Mucosa of gallbladder (tissue), 1 donor: Measurements from ENCODE around the gene FBXO9. TPM values are rescaled to one million over a fixed set of nuclear protein-coding genes. Genes with fewer than 3 reads are reported as not detected.
A peak's percentile ranks its signal among the peaks of the same experiment; 100 is the strongest.

Source experiments
- DNase-seq: peaks from one replicate; pipeline ENCODE4 v3.0.0-alpha.2; 2020; ENCODE audit warnings: low spot score
- total RNA-seq: library from RNA; stranded (reverse); gene quantifications from one replicate; pipeline ENCODE4 v1.2.1, GENCODE V29; 2021
- donor health status: DM: no; HTN: no; CAD: no.

FBXO9 gene
- 88.1 TPM for total RNA-seq

DNA sequence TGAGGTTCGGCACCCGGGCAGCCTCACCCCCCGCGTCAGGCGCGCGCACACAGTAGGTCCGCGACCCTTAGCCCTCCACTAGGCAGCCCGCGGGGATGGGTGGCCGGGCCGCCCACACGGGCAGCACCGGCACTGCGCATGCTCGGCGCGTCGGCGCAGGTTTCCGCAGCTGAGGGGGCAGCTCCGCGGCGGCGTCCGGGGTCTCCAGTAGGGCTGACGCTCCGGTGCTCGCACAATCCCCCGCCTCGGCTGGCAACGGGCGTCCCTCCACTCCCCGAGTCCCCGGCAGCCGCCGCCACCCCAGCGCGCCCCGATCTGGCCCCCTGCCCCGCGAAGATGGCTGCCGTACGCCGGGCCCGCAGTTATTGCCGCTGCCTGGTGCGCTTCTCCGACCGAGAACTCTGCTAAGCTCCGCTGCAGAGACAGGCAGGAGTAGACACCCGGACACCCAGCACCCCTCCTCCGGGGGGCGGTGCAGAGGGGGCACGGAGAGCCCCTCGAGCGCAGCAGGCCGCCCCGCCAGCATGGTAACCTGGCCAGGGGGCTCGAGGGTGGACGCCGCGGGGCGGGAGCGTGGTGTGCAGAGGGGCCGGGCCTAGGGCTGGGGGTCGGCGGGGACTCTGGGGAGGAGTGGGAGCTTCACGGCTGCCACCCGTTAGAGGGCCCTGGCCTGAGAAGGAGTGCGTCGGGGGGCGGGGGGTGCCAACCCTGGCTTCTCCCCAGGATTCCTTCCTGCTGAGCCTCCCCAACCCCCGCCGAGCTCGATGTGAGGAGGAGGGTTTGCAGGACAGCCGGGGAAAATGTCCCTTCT, at the start of gene FBXO9:
Gene FBXO9, plus strand, starts transcription at position 139 of the 811 bp plus-strand sequence. Its CDS starts 386 bp downstream, at position 525.
- DNase-seq = peak; percentile 58

DNA sequence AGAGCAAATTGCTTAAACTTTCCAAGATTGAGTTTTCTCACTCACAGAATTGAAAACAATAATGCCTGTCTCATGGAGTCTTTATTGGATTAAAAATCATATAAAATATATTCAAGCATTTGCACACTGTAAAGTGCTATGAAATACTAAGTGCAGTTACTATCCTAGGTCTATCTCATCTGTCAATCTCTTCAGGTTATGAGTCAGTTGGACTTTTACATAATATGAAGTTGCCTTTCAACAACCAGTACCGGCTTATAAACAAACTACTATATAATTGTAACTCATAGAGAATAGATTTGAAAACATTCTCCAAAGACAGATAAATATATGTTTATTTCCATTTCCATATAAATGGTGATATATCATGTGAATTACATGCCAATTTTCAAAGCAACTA, 49.7 kb upstream of the FBXO9 start:
- no peak for DNase-seq

DNA sequence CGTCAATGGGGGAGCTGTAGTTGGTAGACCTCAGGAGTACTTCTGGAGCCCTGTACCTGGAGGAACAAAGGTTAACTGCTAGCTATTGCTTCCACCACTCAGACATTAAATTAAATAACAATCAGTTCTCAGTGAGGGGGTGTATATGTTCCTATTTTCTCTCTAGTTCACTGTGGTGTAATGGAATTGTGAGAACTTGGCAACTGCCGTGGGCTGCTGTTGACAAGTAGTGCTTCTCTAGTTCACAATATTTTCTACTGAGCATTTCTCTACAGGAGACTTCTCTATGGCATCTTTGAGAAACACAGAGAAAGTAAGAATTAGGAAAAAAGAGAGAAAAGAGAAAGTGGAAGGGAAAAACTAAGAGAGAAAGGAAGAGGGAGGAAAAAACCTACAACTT, 46.8 kb upstream of the FBXO9 start:
- DNase-seq = no peak

DNA sequence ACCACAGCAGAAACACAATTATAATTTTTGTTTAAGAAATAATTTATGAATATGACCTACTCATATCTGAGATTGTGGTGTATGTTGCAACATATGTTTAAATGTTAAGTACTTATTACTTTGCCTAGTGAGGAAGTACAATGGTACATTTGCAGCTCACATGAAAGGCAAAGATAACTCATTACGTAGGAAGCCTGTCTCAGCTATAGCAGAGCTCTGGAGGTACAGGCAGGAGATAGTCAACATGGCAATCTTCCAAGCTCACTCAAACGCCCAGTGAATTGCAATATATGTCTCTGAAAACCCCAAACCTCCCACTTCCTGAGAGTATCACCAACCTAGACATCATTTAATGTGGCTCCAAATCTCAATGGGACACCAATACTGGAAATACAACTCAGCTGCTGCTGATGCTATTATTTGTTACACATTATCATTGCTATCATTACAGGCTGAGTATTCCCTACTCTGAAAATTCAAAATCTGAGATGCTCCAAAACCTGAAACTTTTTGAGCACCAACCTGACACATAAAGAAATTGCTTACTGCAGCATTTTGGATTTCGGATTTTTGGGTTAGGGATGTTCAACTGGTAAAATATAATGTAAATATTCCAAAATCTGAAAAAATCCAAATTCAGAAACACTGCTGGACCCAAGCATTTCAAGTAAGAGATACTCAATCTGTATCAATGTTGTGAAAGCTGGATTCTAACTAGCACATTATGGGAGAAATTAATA, 45.0 kb upstream of the FBXO9 start:
- DNase-seq = no peak

DNA sequence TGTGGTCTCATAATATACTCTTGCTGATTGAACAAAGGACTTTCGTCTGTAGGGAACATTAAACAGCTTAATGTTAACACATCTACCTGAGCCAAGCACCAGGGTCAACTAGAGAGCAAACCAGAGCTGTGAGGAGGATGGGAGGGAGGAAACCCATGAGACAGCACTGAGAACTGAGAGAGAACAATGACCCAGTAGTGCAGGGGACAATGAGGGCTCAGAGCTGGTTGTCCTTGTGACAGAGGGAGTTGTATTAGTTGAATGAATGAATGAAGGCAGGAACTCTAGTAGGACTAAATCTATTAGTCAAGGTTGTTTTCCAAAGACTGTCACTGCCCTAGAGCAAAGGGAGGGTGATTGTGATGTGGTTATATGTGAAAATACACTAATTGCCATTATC, 41.9 kb upstream of the FBXO9 start:
- DNase-seq = no peak

DNA sequence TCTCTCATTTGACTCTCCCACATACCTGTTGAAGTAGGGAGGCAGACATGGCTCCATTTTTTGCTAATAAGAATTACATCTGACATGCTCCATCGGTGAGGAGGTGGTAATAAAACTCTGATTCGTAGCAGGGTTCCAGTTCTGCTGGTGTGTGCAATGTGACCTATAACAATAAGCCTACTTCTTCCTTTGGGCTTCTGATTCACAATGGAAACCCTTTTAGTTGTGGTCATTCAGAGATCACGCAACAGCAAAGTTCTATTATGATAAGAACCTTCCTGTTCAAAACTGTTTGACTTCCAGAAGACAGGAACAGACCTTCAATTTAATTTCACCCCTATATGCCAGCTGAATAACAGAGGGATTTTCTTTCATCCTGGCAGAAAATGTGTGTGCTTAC, 38.7 kb upstream of the FBXO9 start:
- no peak for DNase-seq

DNA sequence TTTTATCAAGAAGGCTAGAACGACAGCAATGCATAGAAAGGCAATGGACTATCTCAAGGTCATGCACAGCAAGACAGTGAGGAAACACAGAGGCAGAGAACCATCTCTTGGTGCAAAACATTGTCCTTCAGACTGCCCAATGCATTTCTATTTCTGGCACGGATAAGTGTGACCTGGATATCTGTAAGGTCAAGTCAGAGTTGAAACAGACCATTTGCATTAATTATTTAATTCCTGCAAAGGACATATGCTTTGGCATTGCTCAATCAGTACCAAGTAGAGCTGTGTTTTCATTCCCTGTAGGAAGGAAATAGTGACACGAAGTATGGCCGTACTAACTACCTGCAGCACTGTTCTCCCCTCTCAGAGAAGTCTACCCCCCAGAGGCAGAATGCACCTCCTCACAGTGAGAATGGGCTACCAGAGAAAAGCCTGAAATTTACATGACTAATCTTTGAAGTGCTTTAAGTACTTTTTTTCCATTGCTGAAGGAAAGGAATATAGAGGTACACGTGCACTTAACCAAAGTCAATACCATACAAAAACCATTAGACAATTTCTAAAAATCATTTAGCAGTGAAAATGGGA, 38.0 kb upstream of the FBXO9 start:
- DNase-seq = no peak

DNA sequence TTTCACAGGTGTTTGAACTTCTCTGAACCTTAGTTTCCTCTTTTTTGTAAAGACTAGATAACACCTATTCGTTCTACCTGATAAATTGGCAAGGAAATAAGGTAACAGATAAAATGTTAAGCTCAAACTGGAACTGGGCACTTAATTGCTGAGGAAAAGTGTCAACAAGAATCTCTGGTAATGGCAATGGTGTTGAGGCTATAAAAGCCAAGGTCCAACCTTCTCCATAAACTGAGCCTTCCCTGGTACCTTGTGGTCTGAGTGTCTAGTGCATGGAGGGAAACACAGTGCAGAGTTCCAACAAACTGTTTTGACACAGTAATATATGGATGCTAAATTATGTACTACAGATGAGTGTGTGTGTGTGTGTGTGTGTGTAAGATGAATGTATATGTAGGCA, 36.7 kb upstream of the FBXO9 start:
- DNase-seq = no peak

DNA sequence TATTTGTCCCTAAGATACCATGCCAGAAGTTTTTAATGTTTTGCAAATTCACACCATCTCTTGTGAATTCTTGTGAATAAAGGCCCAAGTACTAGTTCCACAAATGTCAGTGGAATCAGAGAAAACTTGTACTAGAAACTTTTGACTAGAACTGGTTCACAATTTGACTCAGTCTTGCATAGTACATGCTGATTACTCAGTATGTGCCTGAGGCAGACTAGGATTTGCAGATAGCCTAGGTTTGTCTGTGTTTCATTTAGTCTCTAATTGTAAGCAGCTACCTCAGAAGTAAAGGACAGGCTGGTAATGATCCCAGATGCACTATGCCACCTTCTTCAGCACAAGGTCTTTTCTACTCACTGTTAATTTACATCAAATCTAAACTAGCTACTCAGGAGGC, 35.9 kb upstream of the FBXO9 start:
- DNase-seq = no peak

DNA sequence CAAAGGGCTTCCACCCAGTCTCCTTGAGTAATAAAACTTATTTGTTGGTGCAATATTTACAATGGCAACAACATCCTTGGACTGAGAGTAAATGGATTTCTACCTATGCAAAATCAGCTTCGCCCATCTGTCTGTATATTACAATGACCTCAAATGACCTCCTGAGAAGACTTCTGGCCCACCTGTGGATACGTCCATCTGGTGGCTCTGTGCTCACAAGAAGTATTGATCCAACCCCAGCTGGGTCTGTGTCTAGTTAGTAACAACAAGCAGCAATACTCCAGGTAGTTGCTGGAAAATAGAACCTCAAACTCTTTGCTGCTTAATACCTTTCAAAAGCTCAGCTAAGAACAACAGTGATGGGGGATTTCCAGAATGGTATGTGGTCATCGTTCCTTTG, 35.4 kb upstream of the FBXO9 start:
- no peak for DNase-seq

DNA sequence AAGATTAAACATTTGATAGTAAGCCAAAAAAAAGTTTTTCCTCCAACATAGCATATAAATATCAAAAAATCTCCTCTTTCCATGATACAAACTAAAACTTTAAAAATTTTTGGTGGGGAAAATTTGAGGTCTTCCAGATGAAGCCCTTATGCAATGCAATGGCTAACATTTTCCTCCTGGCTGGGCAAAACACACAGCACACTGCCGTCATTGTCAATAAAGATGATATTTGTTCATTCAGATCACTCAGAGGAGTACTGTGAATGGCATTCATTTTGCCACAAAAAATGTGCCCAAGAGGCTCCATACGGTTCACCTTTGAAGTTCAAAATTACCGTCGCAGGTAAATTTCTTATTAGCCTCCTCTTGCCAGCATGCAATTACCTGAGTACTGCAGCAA, 33.9 kb upstream of the FBXO9 start:
- DNase-seq = no peak

DNA sequence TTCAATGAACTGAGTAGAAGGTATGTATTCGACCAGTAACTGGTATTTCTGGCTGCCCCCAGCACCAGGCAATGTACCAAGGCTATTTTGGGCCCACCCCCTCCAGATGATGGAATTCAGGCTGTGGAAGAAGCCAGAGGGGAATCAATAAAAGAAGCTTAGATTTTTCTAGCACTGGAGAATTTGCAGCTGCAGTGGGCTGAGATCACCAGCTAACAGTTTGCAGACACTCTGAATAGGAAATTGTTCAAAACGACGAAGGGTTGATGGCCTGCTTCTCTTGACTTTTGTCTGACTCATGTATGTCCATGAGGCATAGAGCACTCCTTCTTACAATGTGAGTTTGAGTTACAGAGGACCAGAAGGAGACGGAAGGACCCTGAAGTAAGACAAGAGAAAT, 32.4 kb upstream of the FBXO9 start:
- DNase-seq = no peak

DNA sequence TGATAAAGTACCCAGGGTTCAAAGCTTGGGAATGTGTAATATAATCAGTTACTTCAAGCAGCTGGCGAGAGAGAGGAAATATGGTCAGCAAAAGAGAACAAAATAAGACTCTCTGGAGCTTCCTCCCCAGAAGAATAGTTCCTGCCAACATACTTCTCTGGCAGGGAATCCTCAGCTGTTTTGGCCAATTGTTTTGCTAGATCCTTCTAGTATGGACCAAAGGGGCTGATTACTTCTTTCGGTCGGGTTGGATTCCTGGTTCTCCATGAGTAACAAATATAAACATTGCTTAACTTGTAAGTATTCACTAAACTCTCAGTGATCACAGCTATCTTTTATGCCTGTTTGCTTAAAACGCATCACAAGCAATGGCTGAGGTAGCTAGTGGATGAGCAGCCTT, 31.4 kb upstream of the FBXO9 start:
- no peak for DNase-seq

DNA sequence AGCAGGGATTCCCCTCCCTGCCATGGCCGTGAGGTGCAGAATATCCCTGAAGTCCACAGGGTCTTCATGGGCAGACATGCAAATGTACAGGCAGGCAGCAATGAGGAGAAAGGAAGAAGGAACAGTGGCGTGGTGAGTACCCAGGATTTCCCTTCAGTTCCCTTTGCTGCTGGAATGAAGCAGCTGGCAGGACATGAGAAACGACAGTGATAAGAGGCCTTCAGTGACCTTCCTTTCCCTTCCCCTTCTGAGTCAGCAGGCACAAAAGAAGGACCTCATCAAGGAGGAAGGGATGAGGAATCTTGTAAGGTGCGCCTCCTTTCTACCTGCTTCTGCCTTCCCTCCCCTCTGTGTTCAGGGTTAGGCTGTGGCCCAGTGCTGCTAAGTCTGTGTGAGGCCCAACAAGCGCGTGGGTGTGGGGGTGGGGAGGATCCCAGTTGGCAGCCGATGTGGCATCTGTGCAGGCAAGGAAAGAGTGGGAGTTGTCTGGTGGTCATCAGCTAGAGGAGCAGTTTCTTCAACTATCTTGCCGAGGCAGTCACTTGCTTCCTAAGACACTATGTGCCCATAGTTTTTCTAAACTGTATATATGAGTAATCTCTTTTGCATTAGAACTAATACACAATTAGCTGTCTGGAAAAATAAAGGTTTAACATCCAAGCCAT, 29.5 kb upstream of the FBXO9 start:
- no peak for DNase-seq

DNA sequence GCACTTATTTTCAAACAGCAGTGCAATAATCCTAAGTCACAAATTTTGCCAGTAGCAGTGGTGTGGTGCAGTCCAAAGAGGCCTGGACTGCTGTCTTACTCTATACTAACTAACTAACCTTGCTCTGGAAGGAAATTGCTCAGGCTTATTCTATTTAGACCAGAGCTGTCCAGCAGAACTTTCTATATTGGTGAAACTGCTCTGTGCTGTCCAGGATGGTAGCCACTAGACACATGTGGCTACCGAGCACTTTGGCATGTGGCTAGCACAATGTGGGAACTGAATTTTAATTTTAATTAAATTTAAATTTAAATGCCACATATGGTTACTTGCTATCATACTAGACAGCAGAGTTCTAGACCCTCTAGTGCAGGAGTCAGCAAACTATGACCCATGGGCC, 27.1 kb upstream of the FBXO9 start:
- DNase-seq = no peak

DNA sequence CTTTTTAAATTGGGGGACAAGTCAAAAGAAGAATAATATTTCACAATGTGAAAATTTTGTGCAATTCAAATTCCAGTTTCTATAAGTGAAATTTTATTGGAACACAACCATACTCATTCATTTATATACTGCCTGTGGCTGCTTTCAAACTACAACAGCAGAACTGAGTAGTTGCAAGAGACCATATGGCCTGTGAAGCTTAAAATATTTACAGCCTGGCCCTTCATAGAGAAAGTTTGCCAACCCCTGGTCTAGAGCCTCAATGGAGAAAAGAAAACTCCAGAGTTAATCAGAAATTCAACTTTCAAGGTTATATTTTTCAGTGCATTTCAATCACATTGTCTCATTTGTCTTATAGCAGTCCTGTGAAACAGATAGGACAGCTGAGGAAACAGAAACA, 26.6 kb upstream of the FBXO9 start:
- DNase-seq = no peak

DNA sequence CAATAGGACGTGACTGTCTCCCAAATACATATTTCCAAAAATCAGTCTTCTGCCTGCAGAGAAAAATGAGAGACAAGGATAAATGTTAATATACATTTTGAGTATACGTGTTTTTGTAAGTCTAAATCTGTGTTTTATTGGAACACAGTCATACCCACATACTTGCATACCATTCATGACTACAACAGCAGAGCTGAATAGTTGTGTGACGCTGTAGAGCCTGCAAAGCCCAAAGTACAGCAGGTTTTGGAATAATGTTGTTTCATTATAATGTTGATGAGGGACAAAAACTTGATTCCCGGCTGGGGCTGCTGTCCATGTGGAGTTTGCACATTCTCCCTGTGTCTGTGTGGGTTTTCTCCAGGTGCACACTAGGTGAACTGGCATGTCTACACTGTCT, 23.8 kb upstream of the FBXO9 start:
- no peak for DNase-seq

DNA sequence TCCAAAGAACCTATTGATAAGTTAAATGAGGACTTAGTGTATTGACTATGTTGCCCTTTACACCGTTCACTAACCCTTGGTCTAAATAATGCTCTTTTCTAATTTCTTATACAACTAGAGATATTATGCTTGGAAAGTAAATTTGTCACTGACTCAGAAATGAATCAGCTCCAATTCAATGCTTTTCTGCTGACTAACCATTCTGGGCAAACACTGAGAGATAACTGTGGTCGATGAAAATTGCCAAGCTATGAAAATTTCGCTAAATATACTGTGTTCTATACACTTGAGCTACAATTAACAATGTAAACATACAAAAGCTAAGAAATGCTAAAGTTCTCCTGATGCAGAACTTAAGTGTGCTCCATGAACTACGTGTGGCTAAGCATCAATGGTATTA, 23.1 kb upstream of the FBXO9 start:
- DNase-seq = no peak

DNA sequence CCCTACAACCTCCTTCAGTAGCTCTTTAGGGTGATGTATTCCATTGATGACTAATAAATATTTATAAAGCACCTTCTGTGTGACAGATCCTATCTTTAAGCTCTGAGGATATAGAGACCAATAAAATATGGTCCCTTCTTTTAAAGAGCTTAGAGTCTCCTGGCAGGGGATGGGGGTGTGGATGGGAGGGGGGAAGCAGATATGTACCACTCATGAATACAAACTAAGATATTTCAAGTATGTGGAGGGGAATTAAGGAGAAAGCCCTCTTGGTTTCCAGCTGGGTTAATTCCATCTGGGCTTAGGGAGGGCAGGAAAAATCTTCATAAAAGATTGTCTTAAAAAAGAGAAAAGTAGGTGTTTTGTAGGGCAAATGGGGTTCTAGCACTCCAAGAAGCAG, 21.6 kb upstream of the FBXO9 start:
- no peak for DNase-seq

DNA sequence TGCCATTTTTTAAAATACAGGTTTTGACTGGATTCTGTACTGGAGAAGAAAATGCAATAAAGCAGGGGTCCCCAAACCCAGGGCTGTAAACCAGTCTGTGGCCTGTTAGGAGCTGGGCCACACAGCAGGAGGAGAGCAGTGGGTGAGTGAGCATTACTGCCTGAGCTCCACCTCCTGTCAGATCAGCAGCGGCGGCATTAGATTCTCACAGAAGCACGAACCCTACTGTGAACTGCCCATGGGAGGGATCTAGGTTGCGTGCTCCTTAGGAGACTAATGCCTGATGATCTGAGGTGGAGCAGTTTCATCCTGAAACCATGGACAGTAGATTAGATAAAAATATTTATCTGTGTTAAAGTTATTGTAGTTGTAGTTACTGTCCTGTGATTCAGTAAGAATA, 21.1 kb upstream of the FBXO9 start:
- DNase-seq = no peak

DNA sequence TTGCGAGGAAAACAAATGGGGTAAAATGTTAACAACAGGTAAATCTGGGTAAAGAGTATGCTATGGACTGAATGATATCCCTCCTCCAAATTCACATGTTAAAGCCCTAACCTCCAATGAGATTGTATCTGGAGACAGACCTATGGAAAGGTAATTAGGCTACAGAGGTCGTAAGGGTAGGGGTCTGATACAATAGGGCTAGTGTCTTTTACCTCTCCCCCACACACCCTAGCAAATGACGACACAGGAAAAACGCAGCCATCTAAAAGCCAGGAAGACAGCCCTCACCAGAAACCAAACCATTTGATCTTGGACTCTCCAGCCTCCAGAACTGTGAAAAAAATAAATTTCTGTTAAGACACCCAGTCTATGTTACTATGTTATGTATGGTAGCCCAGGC, 20.6 kb upstream of the FBXO9 start:
- DNase-seq = no peak

DNA sequence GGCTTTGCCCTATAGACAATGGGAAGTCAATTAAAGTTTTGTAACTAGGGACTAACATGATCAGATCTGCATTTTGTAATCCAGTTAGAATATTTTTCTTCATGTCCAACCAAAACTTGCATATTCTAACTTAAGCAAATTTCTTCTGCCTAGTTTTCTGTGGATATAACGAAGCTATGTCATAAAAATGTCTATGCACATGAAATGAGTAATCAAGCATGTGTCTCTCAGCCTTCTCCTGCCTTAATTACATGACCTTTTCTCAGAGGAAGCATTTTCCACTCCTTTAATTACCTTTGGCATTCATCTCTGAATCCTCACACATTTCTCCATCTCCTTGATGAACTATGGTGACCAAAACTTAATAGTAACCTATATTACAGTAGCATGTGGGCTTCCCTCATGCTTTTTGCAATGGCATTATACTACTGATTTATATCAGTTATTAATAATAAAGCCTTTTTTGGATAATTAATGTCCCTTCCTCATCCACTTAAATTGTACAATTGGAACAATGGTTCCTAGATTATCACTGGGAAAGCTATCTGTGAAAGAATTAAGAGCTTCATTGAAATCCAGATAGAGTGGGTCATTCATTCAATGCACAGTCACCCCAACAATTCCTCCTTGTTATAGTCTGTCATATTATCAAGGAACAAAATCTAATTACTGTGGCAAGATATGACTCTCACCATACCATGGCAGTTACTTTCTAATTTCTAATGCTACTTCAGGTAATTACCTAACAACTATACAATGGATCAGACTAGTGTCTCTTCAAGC, 19.1 kb upstream of the FBXO9 start:
- no peak for DNase-seq
